Endodermal cell (in vitro differentiated cells): Measurements from ENCODE around the gene ASNS. TPM values are rescaled to one million over a fixed set of nuclear protein-coding genes. Genes with fewer than 3 reads are reported as not detected.
"Not testable (repeated sequence)": the region's sequence is repeated elsewhere in the genome, so short reads cannot be mapped to it uniquely, and the experiment has no call there.

Experiments used
- DNase-seq: peaks from one replicate; pipeline ENCODE4 v3.0.0-alpha.2; 2017
- H3K27ac ChIP-seq: 2 replicates; pipeline ENCODE4 v1.5.1; 2013; ENCODE audit warnings: mild to moderate bottlenecking, low read depth, low read length, moderate library complexity
- H3K27me3 ChIP-seq: 2 replicates; pipeline ENCODE4 v1.6.1; 2013; ENCODE audit warnings: mild to moderate bottlenecking, low read length, moderate library complexity; ENCODE audit not compliant: insufficient read depth, control insufficient read depth, poor library complexity, severe bottlenecking
- H3K36me3 ChIP-seq: 2 replicates; pipeline ENCODE4 v1.7.0; 2013; ENCODE audit warnings: mild to moderate bottlenecking, low read length, moderate library complexity; ENCODE audit not compliant: control insufficient read depth, insufficient read depth
- H3K4me1 ChIP-seq: one replicate; pipeline ENCODE4 v1.7.0; 2013; ENCODE audit warnings: low read length; ENCODE audit not compliant: control insufficient read depth, insufficient read depth
- H3K4me3 ChIP-seq: 2 replicates; pipeline ENCODE4 v1.5.1; 2013; ENCODE audit warnings: mild to moderate bottlenecking, low read length, moderate library complexity
- H3K9ac ChIP-seq: 2 replicates; pipeline ENCODE4 v1.6.1; 2013; ENCODE audit warnings: mild to moderate bottlenecking, low read length, moderate library complexity; ENCODE audit not compliant: poor library complexity, severe bottlenecking; ENCODE audit errors: extremely low read depth
- H3K9me3 ChIP-seq: 2 replicates; pipeline ENCODE4 v1.6.1; 2013; ENCODE audit warnings: mild to moderate bottlenecking, low read length, moderate library complexity; ENCODE audit not compliant: control insufficient read depth
- H3K27ac Mint-ChIP-seq: 2 replicates; pipeline ENCODE4 v1.8.0; 2020; ENCODE audit warnings: mixed read lengths
- H3K27me3 Mint-ChIP-seq: 2 replicates; pipeline ENCODE4 v1.8.0; 2021; ENCODE audit warnings: mild to moderate bottlenecking, mixed read lengths; ENCODE audit not compliant: insufficient read depth
- H3K36me3 Mint-ChIP-seq: 2 replicates; pipeline ENCODE4 v1.8.0; 2020; ENCODE audit warnings: low read depth, mixed read lengths
- H3K4me1 Mint-ChIP-seq: 2 replicates; pipeline ENCODE4 v1.8.0; 2020; ENCODE audit warnings: mixed read lengths
- H3K4me3 Mint-ChIP-seq: 2 replicates; pipeline ENCODE4 v1.8.0; 2020; ENCODE audit warnings: mild to moderate bottlenecking, moderate library complexity, mixed read lengths
- H3K9me3 Mint-ChIP-seq: 2 replicates; pipeline ENCODE4 v1.8.0; 2020; ENCODE audit warnings: mild to moderate bottlenecking, mixed read lengths
- CTCF ChIP-seq: fragments of 200-600 bp; sonication (generic); conservative IDR thresholded peaks from 2 replicates; pipeline ENCODE4 v1.5.0; 2021; ENCODE audit warnings: antibody characterized with exemption, mild to moderate bottlenecking
- WGBS, 2 experiments: methylation state at CpG; one replicate each; pipeline versions ENCODE4 v1.1.5 to v1.1.7; 2013; ENCODE audit warnings: missing lambda C conversion rate in 2 of 2, mixed read lengths in 1 of 2; ENCODE audit not compliant: insufficient coverage in 1 of 2, insufficient read length in 1 of 2; 5-methylcytosine and 5-hydroxymethylcytosine counted together
- total RNA-seq, 2 donors: library from RNA; stranded (reverse); fragmentation: NEBNext Ultra II Directional in 1 of 2; extraction: Animal tissue kit (Norgen Biotek cat#: 25700) in 1 of 2; gene quantifications; 2 replicates in 1 of 2; 3 replicates in 1 of 2; pipeline ENCODE4 v1.2.1, GENCODE V29; 2021

ASNS gene
- total RNA-seq, 2 donors from 2014 or later: 23.5 to 34.4 TPM

- 72% methylated on average over 5 of the region's 5 CpGs; no CpG with 5 or more reads in 1 of the 2 experiments for WGBS, 2 experiments
- DNase-seq, H3K27ac Mint-ChIP-seq: not testable (repeated sequence)
Observed at GRCh38 chr7:97912294-97912693, 40.1 kb upstream of the ASNS start.

GRCh38 chr7:97896893-97897292 lies 24.7 kb upstream of the ASNS start:
- H3K4me1 Mint-ChIP-seq, H3K27ac Mint-ChIP-seq, H3K9me3 ChIP-seq, H3K27me3 ChIP-seq, H3K4me1 ChIP-seq, H3K4me3 ChIP-seq, H3K4me3 Mint-ChIP-seq, H3K9ac ChIP-seq, H3K36me3 Mint-ChIP-seq, H3K36me3 ChIP-seq, H3K27ac ChIP-seq, DNase-seq, H3K9me3 Mint-ChIP-seq, H3K27me3 Mint-ChIP-seq: not testable (repeated sequence)
- 100% methylated on average over 1 of the region's 2 CpGs for WGBS, 2 experiments

More at GRCh38 chr7:97912294-97912693, 40.1 kb upstream of the ASNS start:
- not testable (repeated sequence) for H3K36me3 Mint-ChIP-seq, H3K27me3 ChIP-seq, H3K4me1 Mint-ChIP-seq, H3K4me1 ChIP-seq, H3K36me3 ChIP-seq, H3K27ac ChIP-seq, H3K4me3 Mint-ChIP-seq, H3K4me3 ChIP-seq, H3K9me3 Mint-ChIP-seq, H3K9me3 ChIP-seq, H3K9ac ChIP-seq, H3K27me3 Mint-ChIP-seq
- TF ChIP-seq CTCF: peak; percentile 56

GRCh38 chr7:97891721-97892120 lies 19.5 kb upstream of the ASNS start:
- 52 to 60% methylated on average over 3 to 4 of the region's 4 CpGs for WGBS, 2 experiments
- H3K4me3 ChIP-seq, H3K27me3 ChIP-seq, H3K36me3 ChIP-seq, H3K4me1 ChIP-seq, H3K36me3 Mint-ChIP-seq, H3K9ac ChIP-seq, H3K9me3 ChIP-seq, H3K4me1 Mint-ChIP-seq, H3K27ac Mint-ChIP-seq, H3K4me3 Mint-ChIP-seq, H3K27me3 Mint-ChIP-seq, DNase-seq, H3K9me3 Mint-ChIP-seq, H3K27ac ChIP-seq: not testable (repeated sequence)
- TF ChIP-seq CTCF: peak; percentile 51

GRCh38 chr7:97879527-97879926 lies 7.3 kb upstream of the ASNS start:
- H3K27me3 ChIP-seq, H3K27ac ChIP-seq: not testable (repeated sequence)

GRCh38 chr7:97874894-97875293 lies 2.7 kb upstream of the ASNS start:
- H3K9me3 Mint-ChIP-seq, H3K4me1 ChIP-seq, H3K4me3 ChIP-seq, H3K36me3 Mint-ChIP-seq, H3K27ac Mint-ChIP-seq, H3K4me3 Mint-ChIP-seq, H3K9me3 ChIP-seq, H3K27me3 ChIP-seq, DNase-seq, H3K36me3 ChIP-seq, H3K27ac ChIP-seq, H3K9ac ChIP-seq: not testable (repeated sequence)
- Mint-ChIP-seq H3K4me1 (peaks cover 12% of the 10 kb centered on the region), H3K27me3 (peaks cover 32% of the 10 kb centered on the region)
- WGBS, 2 experiments: 95 to 100% methylated on average over 1 to 4 of the region's 4 CpGs

More at GRCh38 chr7:97879527-97879926, 7.3 kb upstream of the ASNS start:
- H3K9me3 Mint-ChIP-seq, H3K4me1 ChIP-seq, DNase-seq, H3K36me3 Mint-ChIP-seq, H3K4me1 Mint-ChIP-seq, H3K9me3 ChIP-seq, H3K4me3 Mint-ChIP-seq, H3K9ac ChIP-seq, H3K4me3 ChIP-seq, H3K27ac Mint-ChIP-seq, H3K36me3 ChIP-seq: not testable (repeated sequence)
- 60 to 91% methylated on average over 1 to 2 of the region's 3 CpGs for WGBS, 2 experiments
- H3K27me3 Mint-ChIP-seq: peaks cover 19% of the 10 kb centered on the region
